HG02970 (cell line): ENCODE measurements around the gene EPB41L1.
"Not testable (repeated sequence)": the region's sequence is repeated elsewhere in the genome, so short reads cannot be mapped to it uniquely, and the experiment has no call there.

Experiments
- ATAC-seq: cut with Tn5 transposase; IDR thresholded peaks from one replicate; pipeline ENCODE4 v1.9.1; 2021; ENCODE audit warnings: mild to moderate bottlenecking, moderate library complexity, moderate number of reproducible peaks; ENCODE audit not compliant: unreplicated experiment, low FRiP score

The EPB41L1 gene

GRCh38 chr20:36122931-36123288, 31.6 kb upstream of the EPB41L1 start:
- no peak for ATAC-seq

- ATAC-seq = no peak
Observed at GRCh38 chr20:36125097-36125496, 29.4 kb upstream of the EPB41L1 start.

GRCh38 chr20:36126836-36127527, 27.6 kb upstream of the EPB41L1 start:
- no peak for ATAC-seq

GRCh38 chr20:36128463-36129159, 25.9 kb upstream of the EPB41L1 start:
- no peak for ATAC-seq

GRCh38 chr20:36129160-36129543, 25.4 kb upstream of the EPB41L1 start:
- no peak for ATAC-seq

- no peak for ATAC-seq
Observed at GRCh38 chr20:36130390-36130789, 24.1 kb upstream of the EPB41L1 start.

GRCh38 chr20:36132802-36133211, 21.7 kb upstream of the EPB41L1 start:
- no peak for ATAC-seq

- ATAC-seq = no peak
Observed at GRCh38 chr20:36133821-36134220, 20.7 kb upstream of the EPB41L1 start.

GRCh38 chr20:36135159-36135558, 19.4 kb upstream of the EPB41L1 start:
- ATAC-seq = no peak

GRCh38 chr20:36135821-36136220, 18.7 kb upstream of the EPB41L1 start:
- ATAC-seq = no peak

GRCh38 chr20:36137313-36137712, 17.2 kb upstream of the EPB41L1 start:
- not testable (repeated sequence) for ATAC-seq

- ATAC-seq = no peak
Observed at GRCh38 chr20:36141310-36141709, 13.2 kb upstream of the EPB41L1 start.

GRCh38 chr20:36144336-36144735, 10.2 kb upstream of the EPB41L1 start:
- no peak for ATAC-seq

- ATAC-seq = no peak
Observed at GRCh38 chr20:36145877-36146707, 8.4 kb upstream of the EPB41L1 start.

- ATAC-seq = no peak
Observed at GRCh38 chr20:36147690-36148089, 6.8 kb upstream of the EPB41L1 start.

- ATAC-seq = no peak
Observed at GRCh38 chr20:36148439-36148838, 6.1 kb upstream of the EPB41L1 start.

GRCh38 chr20:36149012-36149411, 5.5 kb upstream of the EPB41L1 start:
- ATAC-seq = no peak

GRCh38 chr20:36149469-36149868, 5.1 kb upstream of the EPB41L1 start:
- ATAC-seq = no peak

- ATAC-seq = no peak
Observed at GRCh38 chr20:36150489-36150846, 4.1 kb upstream of the EPB41L1 start.

- ATAC-seq = no peak
Observed at GRCh38 chr20:36150847-36151539, 3.5 kb upstream of the EPB41L1 start.

- no peak for ATAC-seq
Observed at GRCh38 chr20:36152261-36152660, 2.3 kb upstream of the EPB41L1 start.
